Liver (tissue), 9 donors: ENCODE measurements around the gene RUFY1. TPM values are rescaled to one million over a fixed set of nuclear protein-coding genes. Genes with fewer than 3 reads are reported as not detected.

ENCODE experiments used
- DNase-seq: peaks from one replicate; pipeline ENCODE4 v3.0.0-alpha.2; 2017; ENCODE audit warnings: low spot score
- H3K27ac ChIP-seq, 2 donors: one replicate each; pipeline ENCODE4 v1.7.0; 2013; ENCODE audit warnings: inconsistent platforms in 2 of 2, low read length in 2 of 2, control low read depth in 1 of 2, low read depth in 1 of 2, mild to moderate bottlenecking in 1 of 2
- H3K27me3 ChIP-seq, 4 donors: one replicate each; pipeline versions ENCODE4 v1.6.1 to v1.7.0; 2013; ENCODE audit warnings: low read length in 3 of 4, inconsistent platforms in 1 of 4, mild to moderate bottlenecking in 1 of 4, moderate library complexity in 1 of 4; ENCODE audit not compliant: control insufficient read depth in 4 of 4, insufficient read depth in 4 of 4
- H3K36me3 ChIP-seq, 4 donors: one replicate each; pipeline versions ENCODE4 v1.6.1 to v1.7.0; 2013; ENCODE audit warnings: low read length in 3 of 4, mild to moderate bottlenecking in 3 of 4, low read depth in 1 of 4, moderate library complexity in 1 of 4; ENCODE audit not compliant: control insufficient read depth in 4 of 4, insufficient read depth in 3 of 4
- H3K4me1 ChIP-seq, 4 donors: one replicate each; pipeline versions ENCODE4 v1.6.1 to v1.7.0; 2013; ENCODE audit warnings: low read length in 3 of 4, mild to moderate bottlenecking in 3 of 4, moderate library complexity in 1 of 4; ENCODE audit not compliant: control insufficient read depth in 4 of 4, insufficient read depth in 4 of 4
- H3K4me3 ChIP-seq, 3 donors: one replicate each; pipeline versions ENCODE4 v1.6.1 to v1.7.0; 2013; ENCODE audit warnings: low read length in 3 of 3, control low read depth in 1 of 3, low read depth in 1 of 3, mild to moderate bottlenecking in 1 of 3
- H3K9ac ChIP-seq, 2 donors: one replicate each; pipeline ENCODE4 v1.7.0; 2013; ENCODE audit warnings: low read length in 2 of 2, mild to moderate bottlenecking in 2 of 2, moderate library complexity in 2 of 2, control low read depth in 1 of 2, low read depth in 1 of 2
- H3K9me3 ChIP-seq, 4 donors: one replicate each; pipeline versions ENCODE4 v1.6.1 to v1.7.0; 2013; ENCODE audit warnings: low read length in 3 of 4; ENCODE audit not compliant: control insufficient read depth in 4 of 4
- ATF3 ChIP-seq: IDR thresholded peaks from 2 replicates; pipeline ENCODE4 v1.6.1; 2016; ENCODE audit warnings: antibody characterized with exemption
- EGR1 ChIP-seq, 2 donors: IDR thresholded peaks; 2 replicates each; pipeline ENCODE4 v1.6.1; 2016 to 2018; ENCODE audit warnings: antibody characterized with exemption in 2 of 2, low read depth in 2 of 2
- FOXA1 ChIP-seq: IDR thresholded peaks from 2 replicates; pipeline ENCODE4 v1.6.1; 2016; ENCODE audit warnings: antibody characterized with exemption
- FOXA2 ChIP-seq: IDR thresholded peaks from 2 replicates; pipeline ENCODE4 v1.6.1; 2016; ENCODE audit warnings: antibody characterized with exemption
- HNF4A ChIP-seq, 2 donors: conservative IDR thresholded peaks; 2 replicates each; pipeline ENCODE4 v1.6.1; 2016; ENCODE audit warnings: antibody characterized with exemption in 2 of 2, mild to moderate bottlenecking in 2 of 2
- HNF4G ChIP-seq: IDR thresholded peaks from 2 replicates; pipeline ENCODE4 v1.6.1; 2016; ENCODE audit warnings: antibody characterized with exemption
- JUND ChIP-seq, 2 donors: IDR thresholded peaks; 2 replicates each; pipeline ENCODE4 v1.6.1; 2016; ENCODE audit warnings: antibody characterized with exemption in 2 of 2
- NR2F2 ChIP-seq: IDR thresholded peaks from 2 replicates; pipeline ENCODE4 v1.6.1; 2016; ENCODE audit warnings: antibody characterized with exemption
- RAD21 ChIP-seq, 2 donors: IDR thresholded peaks; 2 replicates each; pipeline ENCODE4 v1.6.1; 2016; ENCODE audit warnings: antibody characterized with exemption in 2 of 2, mild to moderate bottlenecking in 2 of 2
- RXRA ChIP-seq, 2 donors: IDR thresholded peaks; 2 replicates each; pipeline ENCODE4 v1.6.1; 2017 to 2018; ENCODE audit warnings: antibody characterized with exemption in 2 of 2, mild to moderate bottlenecking in 1 of 2
- SP1 ChIP-seq: IDR thresholded peaks from 2 replicates; pipeline ENCODE4 v1.6.1; 2018; ENCODE audit warnings: antibody characterized with exemption, mild to moderate bottlenecking
- YY1 ChIP-seq: IDR thresholded peaks from 2 replicates; pipeline ENCODE4 v1.6.1; 2016; ENCODE audit warnings: antibody characterized with exemption, mild to moderate bottlenecking
- WGBS: extraction: QIAGEN DNeasy Blood & Tissue Kit; methylation state at CpG from one replicate; pipeline ENCODE4 v1.1.7; 2013; 5-methylcytosine and 5-hydroxymethylcytosine counted together
- polyA plus RNA-seq, 2 donors: library from polyadenylated mRNA; stranded (reverse) in 1 of 2; unstranded in 1 of 2; fragments of 200-250 nt in 1 of 2; fragments of >200 nt in 1 of 2; fragmentation: Nextera tagmentation in 1 of 2; extraction: Ambion mirVana in 1 of 2; gene quantifications; one replicate each; pipeline versions ENCODE4 v1.2.1 to v1.2.3, GENCODE V29; 2013 to 2015
- total RNA-seq, 2 donors: library from RNA; depleted of rRNA; stranded (reverse); fragments of >200 nt; gene quantifications; one replicate each; pipeline ENCODE4 v1.2.3, GENCODE V29; 2014
- TF ChIP-seq, protein P1 (sequence below): fragments of 150-350 bp; IDR thresholded peaks from 2 replicates; pipeline ENCODE4 v1.5.1; 2017; ENCODE audit warnings: improper control_type of control experiment, low read depth, low read length; ENCODE audit not compliant: missing input control
- TF ChIP-seq, protein P2 (sequence below): IDR thresholded peaks from 2 replicates; pipeline ENCODE4 v1.6.1; 2016; ENCODE audit warnings: antibody characterized with exemption
- TF ChIP-seq, protein P3 (sequence below): IDR thresholded peaks from 2 replicates; pipeline ENCODE4 v1.6.1; 2016; ENCODE audit warnings: antibody characterized with exemption
- TF ChIP-seq, protein P4 (sequence below): IDR thresholded peaks from 2 replicates; pipeline ENCODE4 v1.6.1; 2016; ENCODE audit warnings: antibody characterized with exemption, mild to moderate bottlenecking
- donor health status: healthy.
- donor health status: healthy.
- donor health status: healthy.
- donor health status: healthy.
- donor health status: healthy.

RUFY1 gene
- total and polyA plus RNA-seq, 4 donors = 11.6 to 25.2 (median 18.3) TPM

GRCh38 chr5:179564526-179564925 lies 14.2 kb downstream of the RUFY1 start:
- Histone ChIP-seq H3K36me3 (peaks cover 11 to 39% (median 36%) of the 10 kb centered on the region in 4 donors), H3K9ac (no peak overlapping the region), H3K4me1 (peaks cover 3 to 8% (median 5%) of the 10 kb centered on the region in 4 donors), H3K4me3 (no peak overlapping the region), H3K9me3 (no peaks in the 10 kb centered on the region), H3K27me3 (no peaks in the 10 kb centered on the region), H3K27ac (no peak overlapping the region)
- 89% methylated on average over 2 of the region's 2 CpGs for WGBS
- no peak for DNase-seq
- TF ChIP-seq RXRA (IDR thresholded peaks at IDR 0.05) (no peak), JUND (IDR thresholded peaks at IDR 0.05) (no peak), SP1 (no peak), YY1 (no peak), FOXA1 (no peak), HNF4A (conservative IDR thresholded peaks at IDR 0.05) (no peak), FOXA2 (no peak), EGR1 (IDR thresholded peaks at IDR 0.05; ENCODE audit: low read depth in 2 of 2) (no peak), HNF4G (no peak), RAD21 (IDR thresholded peaks at IDR 0.05) (no peak), ATF3 (no peak)
- TF ChIP-seq, protein P1, sequence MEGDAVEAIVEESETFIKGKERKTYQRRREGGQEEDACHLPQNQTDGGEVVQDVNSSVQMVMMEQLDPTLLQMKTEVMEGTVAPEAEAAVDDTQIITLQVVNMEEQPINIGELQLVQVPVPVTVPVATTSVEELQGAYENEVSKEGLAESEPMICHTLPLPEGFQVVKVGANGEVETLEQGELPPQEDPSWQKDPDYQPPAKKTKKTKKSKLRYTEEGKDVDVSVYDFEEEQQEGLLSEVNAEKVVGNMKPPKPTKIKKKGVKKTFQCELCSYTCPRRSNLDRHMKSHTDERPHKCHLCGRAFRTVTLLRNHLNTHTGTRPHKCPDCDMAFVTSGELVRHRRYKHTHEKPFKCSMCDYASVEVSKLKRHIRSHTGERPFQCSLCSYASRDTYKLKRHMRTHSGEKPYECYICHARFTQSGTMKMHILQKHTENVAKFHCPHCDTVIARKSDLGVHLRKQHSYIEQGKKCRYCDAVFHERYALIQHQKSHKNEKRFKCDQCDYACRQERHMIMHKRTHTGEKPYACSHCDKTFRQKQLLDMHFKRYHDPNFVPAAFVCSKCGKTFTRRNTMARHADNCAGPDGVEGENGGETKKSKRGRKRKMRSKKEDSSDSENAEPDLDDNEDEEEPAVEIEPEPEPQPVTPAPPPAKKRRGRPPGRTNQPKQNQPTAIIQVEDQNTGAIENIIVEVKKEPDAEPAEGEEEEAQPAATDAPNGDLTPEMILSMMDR = no peak
- TF ChIP-seq, protein P2, sequence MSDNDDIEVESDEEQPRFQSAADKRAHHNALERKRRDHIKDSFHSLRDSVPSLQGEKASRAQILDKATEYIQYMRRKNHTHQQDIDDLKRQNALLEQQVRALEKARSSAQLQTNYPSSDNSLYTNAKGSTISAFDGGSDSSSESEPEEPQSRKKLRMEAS = no peak
- TF ChIP-seq, protein P3, sequence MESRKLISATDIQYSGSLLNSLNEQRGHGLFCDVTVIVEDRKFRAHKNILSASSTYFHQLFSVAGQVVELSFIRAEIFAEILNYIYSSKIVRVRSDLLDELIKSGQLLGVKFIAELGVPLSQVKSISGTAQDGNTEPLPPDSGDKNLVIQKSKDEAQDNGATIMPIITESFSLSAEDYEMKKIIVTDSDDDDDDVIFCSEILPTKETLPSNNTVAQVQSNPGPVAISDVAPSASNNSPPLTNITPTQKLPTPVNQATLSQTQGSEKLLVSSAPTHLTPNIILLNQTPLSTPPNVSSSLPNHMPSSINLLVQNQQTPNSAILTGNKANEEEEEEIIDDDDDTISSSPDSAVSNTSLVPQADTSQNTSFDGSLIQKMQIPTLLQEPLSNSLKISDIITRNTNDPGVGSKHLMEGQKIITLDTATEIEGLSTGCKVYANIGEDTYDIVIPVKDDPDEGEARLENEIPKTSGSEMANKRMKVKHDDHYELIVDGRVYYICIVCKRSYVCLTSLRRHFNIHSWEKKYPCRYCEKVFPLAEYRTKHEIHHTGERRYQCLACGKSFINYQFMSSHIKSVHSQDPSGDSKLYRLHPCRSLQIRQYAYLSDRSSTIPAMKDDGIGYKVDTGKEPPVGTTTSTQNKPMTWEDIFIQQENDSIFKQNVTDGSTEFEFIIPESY = no peak

DNA sequence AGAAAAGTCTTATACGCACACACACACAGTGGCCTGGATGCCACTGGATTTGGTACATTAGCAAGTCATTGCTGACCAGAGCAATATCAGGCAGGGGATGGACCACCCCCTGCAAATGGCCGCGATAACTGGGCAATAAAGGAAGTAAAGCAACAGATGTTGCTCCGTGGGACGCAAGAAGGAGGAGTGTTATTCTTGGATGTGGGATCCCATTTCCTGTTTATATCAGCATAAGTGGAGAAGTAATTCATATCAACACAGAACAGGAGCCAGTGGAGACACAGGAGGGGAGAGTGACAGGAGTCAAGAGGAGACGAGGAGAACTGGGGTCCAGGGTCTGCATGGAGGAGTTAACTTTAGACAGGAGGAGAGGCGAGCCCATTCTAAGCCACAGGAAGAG lies 18.4 kb downstream of the RUFY1 start:
- no peak overlapping the region for H3K27ac ChIP-seq
- TF ChIP-seq, protein P4, sequence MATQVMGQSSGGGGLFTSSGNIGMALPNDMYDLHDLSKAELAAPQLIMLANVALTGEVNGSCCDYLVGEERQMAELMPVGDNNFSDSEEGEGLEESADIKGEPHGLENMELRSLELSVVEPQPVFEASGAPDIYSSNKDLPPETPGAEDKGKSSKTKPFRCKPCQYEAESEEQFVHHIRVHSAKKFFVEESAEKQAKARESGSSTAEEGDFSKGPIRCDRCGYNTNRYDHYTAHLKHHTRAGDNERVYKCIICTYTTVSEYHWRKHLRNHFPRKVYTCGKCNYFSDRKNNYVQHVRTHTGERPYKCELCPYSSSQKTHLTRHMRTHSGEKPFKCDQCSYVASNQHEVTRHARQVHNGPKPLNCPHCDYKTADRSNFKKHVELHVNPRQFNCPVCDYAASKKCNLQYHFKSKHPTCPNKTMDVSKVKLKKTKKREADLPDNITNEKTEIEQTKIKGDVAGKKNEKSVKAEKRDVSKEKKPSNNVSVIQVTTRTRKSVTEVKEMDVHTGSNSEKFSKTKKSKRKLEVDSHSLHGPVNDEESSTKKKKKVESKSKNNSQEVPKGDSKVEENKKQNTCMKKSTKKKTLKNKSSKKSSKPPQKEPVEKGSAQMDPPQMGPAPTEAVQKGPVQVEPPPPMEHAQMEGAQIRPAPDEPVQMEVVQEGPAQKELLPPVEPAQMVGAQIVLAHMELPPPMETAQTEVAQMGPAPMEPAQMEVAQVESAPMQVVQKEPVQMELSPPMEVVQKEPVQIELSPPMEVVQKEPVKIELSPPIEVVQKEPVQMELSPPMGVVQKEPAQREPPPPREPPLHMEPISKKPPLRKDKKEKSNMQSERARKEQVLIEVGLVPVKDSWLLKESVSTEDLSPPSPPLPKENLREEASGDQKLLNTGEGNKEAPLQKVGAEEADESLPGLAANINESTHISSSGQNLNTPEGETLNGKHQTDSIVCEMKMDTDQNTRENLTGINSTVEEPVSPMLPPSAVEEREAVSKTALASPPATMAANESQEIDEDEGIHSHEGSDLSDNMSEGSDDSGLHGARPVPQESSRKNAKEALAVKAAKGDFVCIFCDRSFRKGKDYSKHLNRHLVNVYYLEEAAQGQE = no peak
- no peak for TF ChIP-seq YY1
- no peak for TF ChIP-seq HNF4A (conservative IDR thresholded peaks at IDR 0.05)
- no peak for TF ChIP-seq NR2F2
- TF ChIP-seq, protein P2 = peak; percentile 11
- no peak for TF ChIP-seq SP1
- TF ChIP-seq JUND (IDR thresholded peaks at IDR 0.05) = no peak
- TF ChIP-seq, protein P1 = no peak
- H3K9me3 ChIP-seq = no peaks in the 10 kb centered on the region
- 78% methylated on average over 7 of the region's 7 CpGs for WGBS
- H3K27me3 ChIP-seq = no peaks in the 10 kb centered on the region
- peaks cover 9 to 35% (median 29%) of the 10 kb centered on the region in 4 donors for H3K36me3 ChIP-seq
- H3K9ac ChIP-seq = no peak overlapping the region
- DNase-seq = no peak
- no peak overlapping the region for H3K4me3 ChIP-seq
- peaks cover 4 to 14% (median 12%) of the 10 kb centered on the region in 4 donors for H3K4me1 ChIP-seq
